ENCODE measurements around the gene NAB2. TPM values are rescaled to one million over a fixed set of nuclear protein-coding genes. Genes with fewer than 3 reads are reported as not detected.
"Not testable (repeated sequence)": the region's sequence is repeated elsewhere in the genome, so short reads cannot be mapped to it uniquely, and the experiment has no call there.

Gene NAB2
- total and polyA plus RNA-seq, 5 donors from 2014 or later: 0.31 to 7.5 (median 1.1) TPM

GRCh38 chr12:57072661-57073060, 16.3 kb upstream of the NAB2 start:
- peak overlapping the region in 1 of 3 donors; percentile 77 for H3K27ac Mint-ChIP-seq
- H3K4me3 Mint-ChIP-seq: peak overlapping the region in 1 of 4 donors; percentile 60
- no peak for ATAC-seq (ENCODE audit: low read depth in 2 of 2)

GRCh38 chr12:57073566-57074450, 15.1 kb upstream of the NAB2 start:
- peak overlapping the region; percentile 55 to 65 (median 63) for H3K27ac Mint-ChIP-seq
- Histone ChIP-seq H3K36me3 (ENCODE audit: control insufficient read depth, insufficient read depth, low read length) (peaks cover 26% of the 10 kb centered on the region), H3K4me1 (ENCODE audit: control insufficient read depth, insufficient read depth, low read length, poor library complexity, severe bottlenecking) (peaks cover 14% of the 10 kb centered on the region), H3K27ac (ENCODE audit: insufficient read depth, low read length, poor library complexity, severe bottlenecking) (peak overlapping the region; percentile 5)
- H3K4me1 Mint-ChIP-seq: peaks cover 6 to 48% (median 19%) of the 10 kb centered on the region in 4 donors
- not testable (repeated sequence) for H3K4me3 Mint-ChIP-seq; ATAC-seq (ENCODE audit: low read depth in 2 of 2); H3K9me3 ChIP-seq (ENCODE audit: control insufficient read depth in 2 of 2, low read length in 2 of 2); H3K27me3 Mint-ChIP-seq; H3K27me3 ChIP-seq (ENCODE audit: control insufficient read depth, insufficient read depth, low read length); DNase-seq; H3K9me3 Mint-ChIP-seq; H3K4me3 ChIP-seq (ENCODE audit: low read depth, low read length)
- H3K36me3 Mint-ChIP-seq: peaks cover 14% of the 10 kb centered on the region

More at GRCh38 chr12:57072661-57073060, 16.3 kb upstream of the NAB2 start:
- Mint-ChIP-seq H3K27me3 (no peaks in the 10 kb centered on the region), H3K36me3 (peaks cover 18% of the 10 kb centered on the region), H3K4me1 (peaks cover 6 to 38% (median 14%) of the 10 kb centered on the region in 4 donors), H3K9me3 (no peaks in the 10 kb centered on the region)
- H3K4me1 ChIP-seq (ENCODE audit: control insufficient read depth, insufficient read depth, low read length, poor library complexity, severe bottlenecking): peaks cover 9% of the 10 kb centered on the region
- H3K4me3 ChIP-seq (ENCODE audit: low read depth, low read length): no peak overlapping the region
- no peaks in the 10 kb centered on the region for H3K27me3 ChIP-seq (ENCODE audit: control insufficient read depth, insufficient read depth, low read length)
- no peak overlapping the region for H3K27ac ChIP-seq (ENCODE audit: insufficient read depth, low read length, poor library complexity, severe bottlenecking)
- peaks cover 30% of the 10 kb centered on the region for H3K36me3 ChIP-seq (ENCODE audit: control insufficient read depth, insufficient read depth, low read length)
- DNase-seq: no peak
- H3K9me3 ChIP-seq (ENCODE audit: control insufficient read depth in 2 of 2, low read length in 2 of 2): no peaks in the 10 kb centered on the region

- peak within 1 kb of the TSS; percentile 89 for H3K4me3 ChIP-seq (ENCODE audit: low read depth, low read length)
Measured at GRCh38 chr12:57078519-57079404, 10.2 kb upstream of the NAB2 start, which contains the start of gene NEMP1. NEMP1 (minus strand) TSS chr12:57078791; CDS start chr12:57078745, 46 bp downstream.

GRCh38 chr12:57079821-57080220, 9.1 kb upstream of the NAB2 start:
- Histone ChIP-seq H3K27ac (ENCODE audit: insufficient read depth, low read length, poor library complexity, severe bottlenecking) (peak overlapping the region; percentile 87), H3K4me1 (ENCODE audit: control insufficient read depth, insufficient read depth, low read length, poor library complexity, severe bottlenecking) (peaks cover 17% of the 10 kb centered on the region), H3K27me3 (ENCODE audit: control insufficient read depth, insufficient read depth, low read length) (no peaks in the 10 kb centered on the region), H3K36me3 (ENCODE audit: control insufficient read depth, insufficient read depth, low read length) (peaks cover 2% of the 10 kb centered on the region), H3K9me3 (ENCODE audit: control insufficient read depth in 2 of 2, low read length in 2 of 2) (no peaks in the 10 kb centered on the region), H3K4me3 (ENCODE audit: low read depth, low read length) (peak overlapping the region; percentile 89)
- ATAC-seq (ENCODE audit: low read depth in 2 of 2) (no peak), DNase-seq (no peak)
- Mint-ChIP-seq H3K36me3 (no peaks in the 10 kb centered on the region), H3K4me1 (peaks cover 0 to 41% (median 15%) of the 10 kb centered on the region in 4 donors), H3K4me3 (peak overlapping the region in 2 of 4 donors; percentile 31 to 54), H3K9me3 (no peaks in the 10 kb centered on the region), H3K27ac (peak overlapping the region in 2 of 3 donors; percentile 74 to 96), H3K27me3 (no peaks in the 10 kb centered on the region)

More at GRCh38 chr12:57078519-57079404, 10.2 kb upstream of the NAB2 start, which contains the start of gene NEMP1:
- Mint-ChIP-seq H3K27me3 (no peaks in the 10 kb centered on the region), H3K4me3 (peak within 1 kb of the TSS; percentile 91 to 98 (median 96)), H3K27ac (peak within 1 kb of the TSS; percentile 96 to 97 (median 96)), H3K4me1 (peaks cover 0 to 45% (median 14%) of the 10 kb centered on the region in 4 donors), H3K9me3 (no peaks in the 10 kb centered on the region), H3K36me3 (no peaks in the 10 kb centered on the region)
- peak; percentile 96 to 97 for ATAC-seq (ENCODE audit: low read depth in 2 of 2)
- DNase-seq: peak; percentile 96 to 100 (median 99)
- H3K9me3 ChIP-seq (ENCODE audit: control insufficient read depth in 2 of 2, low read length in 2 of 2): no peaks in the 10 kb centered on the region
- H3K27me3 ChIP-seq (ENCODE audit: control insufficient read depth, insufficient read depth, low read length): no peaks in the 10 kb centered on the region
- H3K4me1 ChIP-seq (ENCODE audit: control insufficient read depth, insufficient read depth, low read length, poor library complexity, severe bottlenecking): peaks cover 17% of the 10 kb centered on the region
- H3K36me3 ChIP-seq (ENCODE audit: control insufficient read depth, insufficient read depth, low read length): peaks cover 2% of the 10 kb centered on the region
- peak within 1 kb of the TSS; percentile 87 for H3K27ac ChIP-seq (ENCODE audit: insufficient read depth, low read length, poor library complexity, severe bottlenecking)

GRCh38 chr12:57080855-57081254, 8.1 kb upstream of the NAB2 start:
- H3K4me1 ChIP-seq (ENCODE audit: control insufficient read depth, insufficient read depth, low read length, poor library complexity, severe bottlenecking): peaks cover 19% of the 10 kb centered on the region
- no peak overlapping the region for H3K4me3 ChIP-seq (ENCODE audit: low read depth, low read length)
- Mint-ChIP-seq H3K4me1 (peaks cover 9 to 51% (median 23%) of the 10 kb centered on the region in 4 donors), H3K4me3 (peak overlapping the region in 1 of 4 donors; percentile 10), H3K9me3 (no peaks in the 10 kb centered on the region), H3K27ac (no peak overlapping the region), H3K27me3 (no peaks in the 10 kb centered on the region), H3K36me3 (no peaks in the 10 kb centered on the region)
- H3K27ac ChIP-seq (ENCODE audit: insufficient read depth, low read length, poor library complexity, severe bottlenecking): no peak overlapping the region
- DNase-seq (no peak), ATAC-seq (ENCODE audit: low read depth in 2 of 2) (no peak)
- no peaks in the 10 kb centered on the region for H3K9me3 ChIP-seq (ENCODE audit: control insufficient read depth in 2 of 2, low read length in 2 of 2)
- H3K36me3 ChIP-seq (ENCODE audit: control insufficient read depth, insufficient read depth, low read length): peaks cover 2% of the 10 kb centered on the region
- H3K27me3 ChIP-seq (ENCODE audit: control insufficient read depth, insufficient read depth, low read length): no peaks in the 10 kb centered on the region

GRCh38 chr12:57085999-57086492, 2.9 kb upstream of the NAB2 start:
- DNase-seq: peak in 1 of 3 donors; percentile 66
- H3K4me3 ChIP-seq (ENCODE audit: low read depth, low read length): peak overlapping the region; percentile 95

GRCh38 chr12:57086493-57087009, 2.4 kb upstream of the NAB2 start:
- peaks cover 3% of the 10 kb centered on the region for H3K36me3 Mint-ChIP-seq
- H3K4me3 Mint-ChIP-seq: peak overlapping the region; percentile 87 to 95 (median 90)
- peak overlapping the region; percentile 93 to 96 (median 95) for H3K27ac Mint-ChIP-seq
- H3K27ac ChIP-seq (ENCODE audit: insufficient read depth, low read length, poor library complexity, severe bottlenecking): peak overlapping the region; percentile 99
- peak overlapping the region; percentile 95 for H3K4me3 ChIP-seq (ENCODE audit: low read depth, low read length)
- no peaks in the 10 kb centered on the region for H3K9me3 Mint-ChIP-seq
- peaks cover 47% of the 10 kb centered on the region for H3K4me1 ChIP-seq (ENCODE audit: control insufficient read depth, insufficient read depth, low read length, poor library complexity, severe bottlenecking)
- no peaks in the 10 kb centered on the region for H3K9me3 ChIP-seq (ENCODE audit: control insufficient read depth in 2 of 2, low read length in 2 of 2)
- no peaks in the 10 kb centered on the region for H3K27me3 ChIP-seq (ENCODE audit: control insufficient read depth, insufficient read depth, low read length)
- DNase-seq (peak; percentile 26 to 56 (median 44)), ATAC-seq (ENCODE audit: low read depth in 2 of 2) (no peak)
- H3K4me1 Mint-ChIP-seq: peaks cover 11 to 51% (median 29%) of the 10 kb centered on the region in 4 donors
- no peaks in the 10 kb centered on the region for H3K36me3 ChIP-seq (ENCODE audit: control insufficient read depth, insufficient read depth, low read length)
- H3K27me3 Mint-ChIP-seq: no peaks in the 10 kb centered on the region

More at GRCh38 chr12:57085999-57086492, 2.9 kb upstream of the NAB2 start:
- no peak for ATAC-seq (ENCODE audit: low read depth in 2 of 2)
- H3K9me3 Mint-ChIP-seq: no peaks in the 10 kb centered on the region
- H3K4me3 Mint-ChIP-seq: peak overlapping the region; percentile 87 to 95 (median 90)
- H3K27me3 Mint-ChIP-seq: no peaks in the 10 kb centered on the region
- Histone ChIP-seq H3K4me1 (ENCODE audit: control insufficient read depth, insufficient read depth, low read length, poor library complexity, severe bottlenecking) (peaks cover 42% of the 10 kb centered on the region), H3K9me3 (ENCODE audit: control insufficient read depth in 2 of 2, low read length in 2 of 2) (no peaks in the 10 kb centered on the region), H3K27me3 (ENCODE audit: control insufficient read depth, insufficient read depth, low read length) (no peaks in the 10 kb centered on the region), H3K36me3 (ENCODE audit: control insufficient read depth, insufficient read depth, low read length) (no peaks in the 10 kb centered on the region), H3K27ac (ENCODE audit: insufficient read depth, low read length, poor library complexity, severe bottlenecking) (peak overlapping the region; percentile 99)
- peak overlapping the region; percentile 93 to 96 (median 95) for H3K27ac Mint-ChIP-seq
- H3K36me3 Mint-ChIP-seq: peaks cover 3% of the 10 kb centered on the region
- peaks cover 11 to 47% (median 29%) of the 10 kb centered on the region in 4 donors for H3K4me1 Mint-ChIP-seq

Data from CD4-positive, CD25-positive, alpha-beta regulatory T cell (primary cell).